Left kidney (tissue), 2 donors: Measurements from ENCODE around the gene GOLPH3. TPM values are rescaled to one million over a fixed set of nuclear protein-coding genes. Genes with fewer than 3 reads are reported as not detected.
"Not testable (repeated sequence)": the region's sequence is repeated elsewhere in the genome, so short reads cannot be mapped to it uniquely, and the experiment has no call there.

Source experiments
- DNase-seq: peaks from one replicate; pipeline ENCODE4 v3.0.0-alpha.2; 2013
- polyA plus RNA-seq: library from polyadenylated mRNA; unstranded; fragments of 120-200 nt; gene quantifications from one replicate; pipeline ENCODE4 v1.2.1, GENCODE V29; 2013; ENCODE audit not compliant: insufficient read length

Gene GOLPH3
- polyA plus RNA-seq, 1 donor, result 90.5 TPM

DNA sequence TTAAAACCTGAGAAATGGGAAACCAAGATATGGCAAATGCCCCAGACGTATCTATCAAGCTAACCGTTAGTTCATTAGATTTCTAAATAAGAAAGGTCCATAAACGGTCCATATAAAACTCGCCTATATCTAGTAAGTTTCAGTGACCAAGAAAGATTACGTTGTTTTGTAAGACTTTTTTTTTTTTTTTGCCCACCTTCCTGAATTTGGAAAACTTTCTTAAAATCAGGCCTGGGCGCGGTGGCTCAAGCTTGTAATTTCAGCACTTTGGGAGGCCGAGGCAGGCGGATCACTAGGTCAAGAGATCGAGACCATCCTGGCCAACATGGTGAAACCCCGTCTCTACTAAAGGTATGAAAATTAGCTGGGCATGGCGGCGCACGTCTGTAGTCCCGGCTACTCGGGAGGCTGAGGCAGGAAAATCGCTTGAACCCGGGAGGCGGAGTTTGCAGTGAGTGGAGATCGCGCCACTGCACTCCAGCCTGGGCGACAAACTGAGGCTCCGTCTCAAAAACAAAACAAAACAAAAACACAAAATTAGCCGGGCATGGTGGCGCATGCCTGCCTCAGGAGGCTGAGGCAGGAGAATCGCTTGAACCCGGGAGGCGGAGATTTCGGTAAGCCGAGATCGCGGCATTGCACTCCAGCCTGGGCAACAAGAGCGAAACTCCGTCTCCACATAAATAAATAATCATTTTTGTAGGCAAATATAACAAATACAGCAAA, 1.8 kb downstream of the GOLPH3 start:
- not testable (repeated sequence) for DNase-seq

DNA sequence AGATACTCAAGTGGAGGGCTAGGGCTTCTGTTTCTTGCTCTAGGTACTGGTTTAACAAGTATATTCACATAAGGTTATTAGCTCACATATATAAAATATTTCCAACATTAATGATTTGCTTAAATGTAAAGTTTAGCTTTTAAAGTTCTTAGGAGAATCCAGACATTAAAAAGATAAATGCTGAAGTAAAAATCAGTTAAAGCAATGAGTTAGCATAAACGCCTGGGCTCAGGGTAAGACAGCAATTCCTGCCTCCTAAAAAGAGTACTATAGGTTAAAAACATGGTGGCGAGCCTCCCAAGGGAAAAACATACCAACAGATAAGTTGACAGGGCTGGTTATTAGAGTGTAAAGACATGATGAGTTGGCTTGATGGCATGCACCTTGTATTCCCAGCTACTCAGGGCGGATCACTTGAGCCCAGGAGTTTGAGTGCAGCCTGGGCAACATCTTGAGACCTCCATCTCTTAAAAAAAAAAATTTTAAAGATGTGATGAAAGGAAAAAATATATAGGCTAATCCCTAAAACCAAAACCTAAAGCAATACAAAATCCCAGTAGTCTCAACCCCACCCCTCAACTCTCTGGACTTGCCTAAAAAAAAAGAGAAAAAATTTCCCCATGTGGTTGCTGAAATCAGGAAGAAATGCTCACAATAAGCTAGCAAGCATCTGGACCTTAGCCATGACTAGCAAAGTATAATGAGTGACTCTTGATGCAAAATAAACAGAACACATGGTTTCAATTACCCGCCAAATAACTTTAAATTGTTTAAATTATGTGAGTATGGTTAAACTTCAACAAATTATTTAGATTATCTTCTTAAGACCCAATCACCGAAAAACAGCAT, 3.6 kb downstream of the GOLPH3 start:
- no peak for DNase-seq

DNA sequence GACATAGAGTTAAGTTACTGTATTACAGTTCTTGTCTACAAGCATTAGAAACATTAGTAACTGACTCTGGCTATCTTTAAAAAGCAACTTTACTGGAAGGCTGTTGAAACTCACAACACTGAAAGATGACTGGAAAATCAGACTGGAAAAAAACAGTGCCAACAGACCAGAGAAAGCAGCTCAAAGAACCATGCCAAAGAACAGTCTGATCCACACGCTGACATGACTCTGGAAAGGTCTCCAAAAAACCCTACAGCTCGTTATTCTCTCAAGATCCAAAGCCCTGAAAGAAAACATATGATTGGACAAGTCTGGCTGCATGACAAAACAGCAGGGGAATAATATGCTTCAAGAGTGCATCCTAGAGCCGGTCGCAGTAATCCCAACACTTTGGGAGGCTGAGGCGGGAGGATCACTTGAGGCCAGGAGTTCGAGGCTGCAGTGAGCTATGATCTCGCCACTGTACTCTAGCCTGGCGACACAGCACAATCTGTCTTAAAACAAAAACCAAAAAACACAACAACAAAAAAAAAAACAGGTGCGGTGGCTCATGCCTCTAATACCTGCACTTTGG, 5.6 kb downstream of the GOLPH3 start:
- DNase-seq, result no peak

DNA sequence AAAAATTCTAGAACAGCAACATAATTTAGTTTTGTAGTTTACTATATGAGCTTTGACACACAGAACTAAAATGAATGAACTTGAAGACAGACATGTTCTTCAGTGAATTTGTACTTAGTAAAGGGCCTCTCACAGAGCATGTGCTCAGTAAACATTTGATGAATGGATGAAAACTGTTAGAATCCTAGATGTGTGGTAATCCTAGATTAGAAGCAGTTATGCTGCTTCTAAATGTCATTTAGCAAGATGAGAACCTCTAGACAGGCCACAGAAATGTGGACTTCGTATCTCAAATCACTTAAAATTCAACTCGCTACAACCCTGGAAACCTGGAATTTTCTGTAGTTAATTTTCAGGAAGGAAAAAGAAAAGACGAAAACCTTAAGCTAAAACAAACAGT, 8.5 kb downstream of the GOLPH3 start:
- DNase-seq, result no peak

DNA sequence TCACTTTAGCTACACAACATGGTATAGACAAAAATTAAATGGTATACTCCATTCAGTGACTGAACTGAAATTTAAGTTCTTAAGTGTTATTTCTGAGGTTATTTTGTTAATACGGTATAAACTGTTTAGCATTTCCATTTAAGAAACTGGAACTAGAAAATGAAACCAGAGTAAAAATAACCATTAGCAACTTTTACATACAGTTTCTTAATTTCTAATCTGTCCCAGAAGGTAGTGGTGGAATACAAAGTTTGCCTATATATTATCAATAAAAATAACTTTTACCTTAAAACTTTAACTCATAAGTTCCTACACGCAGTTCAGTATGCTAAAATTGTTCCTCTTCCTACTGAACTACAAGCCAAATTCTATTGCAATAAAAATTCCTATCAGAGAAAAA, 10.3 kb downstream of the GOLPH3 start:
- no peak for DNase-seq

DNA sequence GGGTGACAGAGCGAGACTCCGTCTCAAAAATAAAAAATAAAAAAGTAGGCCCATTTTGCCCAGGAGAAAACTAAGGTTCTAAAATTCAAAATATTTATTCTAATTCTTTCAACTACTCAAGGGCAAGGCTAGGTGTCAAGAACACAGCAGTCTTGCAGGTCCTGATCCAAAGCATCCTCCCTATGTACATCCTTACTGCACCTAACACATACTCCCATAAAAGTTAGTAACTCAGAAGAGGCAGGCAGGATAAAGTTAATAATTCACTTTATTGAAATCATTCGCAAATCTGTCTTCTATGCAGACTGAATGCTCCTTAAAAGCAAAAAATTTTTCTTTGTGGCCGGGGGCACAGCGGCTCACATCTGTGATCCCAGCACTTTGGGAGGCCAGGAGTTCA, 11.1 kb downstream of the GOLPH3 start:
- no peak for DNase-seq

DNA sequence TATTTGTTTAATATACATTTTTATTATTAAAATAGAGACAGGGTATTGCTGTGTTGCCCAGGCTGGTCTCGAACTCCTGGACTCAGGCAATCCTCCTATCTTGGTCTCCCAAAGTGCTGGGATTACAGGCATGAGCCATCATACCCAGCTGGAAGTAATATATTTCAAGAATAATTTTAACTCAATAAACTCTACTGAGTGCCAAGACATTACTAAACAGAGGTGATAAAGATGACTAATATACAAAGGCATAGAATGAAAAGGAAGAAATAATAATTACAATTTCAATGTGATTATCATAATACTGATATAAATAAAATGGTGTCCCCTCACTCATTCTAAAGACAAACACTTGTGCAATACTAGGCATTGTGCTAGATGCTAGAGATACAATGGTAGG, 13.9 kb downstream of the GOLPH3 start:
- no peak for DNase-seq

DNA sequence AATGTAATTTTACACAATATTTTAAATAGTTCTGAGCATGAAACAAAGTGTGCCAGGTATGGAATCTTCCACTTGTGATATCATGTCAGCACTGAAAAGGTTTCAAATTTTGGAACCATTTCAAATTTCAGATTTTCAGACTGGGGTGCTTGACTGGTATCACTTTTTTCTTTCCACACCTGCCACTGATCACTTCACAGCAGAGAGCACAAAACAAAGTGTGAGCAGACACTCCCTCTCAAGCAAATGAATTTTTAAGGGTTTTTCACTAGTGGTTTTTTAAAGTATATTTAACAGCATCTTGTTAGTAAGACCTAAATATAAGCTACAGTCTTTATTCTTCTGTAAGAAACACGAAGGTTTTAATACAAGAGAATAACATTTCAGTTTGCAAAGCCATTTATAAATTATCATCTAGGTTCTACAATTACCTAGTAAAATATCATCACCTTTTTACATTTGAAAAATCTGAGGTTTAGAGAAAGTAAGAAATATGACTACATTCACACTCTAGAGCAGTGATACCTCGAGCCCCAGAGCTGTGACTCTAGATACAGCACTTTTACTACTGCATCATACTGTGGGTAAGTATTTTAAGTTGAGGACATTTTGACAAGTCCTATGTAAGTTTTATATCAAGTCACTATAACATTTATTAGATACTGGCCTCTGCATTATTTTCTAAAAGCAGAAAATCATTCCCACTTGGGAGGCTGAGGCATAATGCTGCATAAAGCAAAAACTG, 14.6 kb downstream of the GOLPH3 start:
- no peak for DNase-seq

DNA sequence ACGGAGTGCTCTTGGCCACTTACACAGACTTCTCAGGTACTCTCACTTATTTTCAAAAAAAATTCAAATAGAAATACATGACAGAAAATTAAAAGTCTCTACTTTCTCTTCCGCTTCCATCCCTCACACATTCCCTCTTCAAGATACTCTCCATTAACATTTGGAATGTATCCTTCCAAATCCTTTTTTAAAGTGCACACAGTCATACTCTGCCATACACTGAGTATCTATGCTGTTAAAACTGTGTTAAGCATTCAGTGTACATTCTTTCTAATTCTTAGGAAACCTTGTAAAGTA, 15.5 kb downstream of the GOLPH3 start:
- DNase-seq, result no peak

DNA sequence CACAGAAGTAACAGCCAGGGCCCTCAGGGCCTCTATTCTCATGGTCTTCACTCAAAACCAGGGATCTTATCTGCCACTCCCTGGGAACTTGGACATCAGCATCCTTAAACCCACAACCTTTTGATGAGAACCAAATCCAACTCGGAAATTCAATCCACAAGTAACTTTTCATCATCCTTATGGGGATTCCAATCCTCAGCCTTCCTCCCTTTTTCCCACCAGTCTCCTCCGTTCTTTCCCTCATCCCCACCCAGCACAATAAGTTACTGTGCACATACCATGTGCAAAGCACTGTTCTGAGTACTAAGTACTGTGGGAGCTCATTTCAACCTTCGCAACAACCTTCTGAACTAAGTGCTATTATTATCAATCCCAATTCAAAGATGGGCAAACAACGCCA, 17.0 kb downstream of the GOLPH3 start:
- no peak for DNase-seq

DNA sequence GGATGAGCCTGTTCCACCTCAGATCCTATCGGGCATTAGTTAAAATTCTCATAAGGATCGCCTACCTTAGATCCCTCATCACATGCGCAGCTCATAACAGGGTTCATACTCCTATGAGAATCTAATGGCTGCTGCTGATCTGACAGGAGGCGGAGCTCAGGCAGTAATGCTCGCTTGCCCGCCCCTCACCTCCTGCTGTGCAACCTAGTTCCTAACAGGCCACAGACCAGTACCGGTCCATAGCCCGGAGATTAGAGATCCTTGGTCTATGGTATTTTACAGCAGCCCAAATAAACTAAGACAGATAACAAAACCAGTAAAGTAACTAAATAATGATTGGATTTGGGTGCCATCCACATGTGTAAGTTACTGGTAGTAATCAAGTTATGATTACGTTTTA, 17.5 kb downstream of the GOLPH3 start:
- DNase-seq, result no peak

DNA sequence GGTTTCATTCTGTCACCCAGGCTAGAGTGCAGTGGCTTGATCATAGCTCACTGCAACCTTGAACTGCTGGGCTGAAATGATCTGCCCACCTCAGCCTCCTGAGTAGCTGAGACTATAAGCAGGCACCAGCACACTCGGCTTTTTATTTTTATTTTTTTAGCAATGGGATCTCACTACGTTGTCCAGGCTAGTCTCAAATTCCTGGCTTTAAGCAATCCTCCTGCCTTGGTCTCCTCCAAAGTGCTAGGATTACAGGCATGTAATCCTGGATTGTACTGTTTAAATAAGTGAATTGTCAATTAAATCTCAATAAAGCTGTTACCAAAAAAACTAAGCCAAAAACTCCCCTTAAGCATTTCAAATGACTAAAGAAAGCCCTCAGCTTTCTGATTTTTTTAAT, 18.9 kb downstream of the GOLPH3 start:
- no peak for DNase-seq

DNA sequence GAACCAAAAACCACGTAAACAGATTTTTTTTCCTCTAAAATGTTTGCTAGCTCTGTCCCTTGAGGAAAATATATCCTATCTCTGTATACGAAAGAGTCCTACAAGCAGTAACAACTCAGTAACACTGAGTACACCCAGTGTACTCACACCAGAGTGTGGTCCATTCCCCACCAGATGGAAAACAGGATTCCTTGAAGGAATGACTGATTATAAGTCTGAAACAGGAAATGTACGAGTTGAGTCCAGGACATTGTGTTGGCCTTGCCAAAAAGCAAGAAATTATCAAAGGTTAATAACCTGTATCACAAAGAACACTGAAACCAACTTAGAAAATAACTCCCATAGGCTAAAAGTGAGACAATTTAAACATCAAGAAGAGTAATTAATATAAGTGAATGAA, 20.4 kb downstream of the GOLPH3 start:
- DNase-seq, result no peak

DNA sequence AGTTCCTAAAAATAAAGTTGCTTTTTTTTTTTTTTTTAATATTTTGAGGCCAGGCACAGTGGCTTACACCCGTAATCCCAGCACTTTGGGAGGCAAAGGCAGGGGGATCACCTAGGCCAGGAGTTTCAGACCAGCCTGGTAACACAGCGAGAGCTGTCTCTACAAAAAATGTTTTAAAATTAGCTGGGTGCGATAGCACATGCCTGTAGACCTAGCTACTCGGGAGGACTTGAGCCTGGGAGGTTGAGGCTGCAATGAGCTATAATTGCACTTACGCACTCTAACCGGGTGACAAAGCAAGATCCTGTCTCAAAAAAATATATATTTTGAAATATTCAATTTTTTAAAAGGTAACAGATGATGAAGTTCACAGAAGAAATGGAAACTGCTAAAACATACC, 22.9 kb downstream of the GOLPH3 start:
- DNase-seq, result no peak

DNA sequence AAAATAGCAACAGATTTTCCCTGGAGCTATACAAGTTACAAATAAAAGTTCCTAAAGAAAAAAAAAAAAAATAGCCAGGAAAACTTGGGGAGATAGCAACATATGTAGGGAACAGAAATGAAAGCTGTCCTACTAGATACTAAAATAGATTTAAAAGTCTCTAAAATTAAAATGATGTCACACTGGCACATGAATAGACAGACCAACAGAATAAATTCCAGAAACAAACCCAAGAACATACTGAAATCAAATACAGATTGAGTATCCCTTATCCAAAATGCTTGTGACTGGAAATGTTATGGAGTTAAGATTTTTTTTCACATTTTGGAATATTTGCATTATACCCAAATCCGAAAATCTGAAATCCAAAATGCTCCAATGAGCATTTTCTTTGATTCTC, 23.8 kb downstream of the GOLPH3 start:
- DNase-seq, result no peak

DNA sequence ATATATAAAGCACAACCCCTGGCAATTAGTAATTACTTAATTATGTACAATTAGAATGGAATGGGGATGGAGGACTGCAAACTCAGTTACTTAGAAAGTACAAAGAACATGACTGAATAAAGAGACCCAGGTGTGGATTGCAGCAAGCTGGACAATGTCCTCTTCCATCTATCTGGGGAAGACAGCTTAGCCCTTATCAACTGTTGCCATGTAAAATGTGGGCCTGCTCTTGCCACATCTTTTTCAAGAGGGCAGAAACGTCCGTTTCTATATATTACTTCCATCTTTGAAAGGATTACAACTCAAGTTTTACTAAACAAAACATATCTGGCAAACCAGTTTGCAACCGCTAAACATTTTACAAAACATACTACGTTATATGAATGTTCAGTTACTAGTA, 26.2 kb downstream of the GOLPH3 start:
- no peak for DNase-seq

DNA sequence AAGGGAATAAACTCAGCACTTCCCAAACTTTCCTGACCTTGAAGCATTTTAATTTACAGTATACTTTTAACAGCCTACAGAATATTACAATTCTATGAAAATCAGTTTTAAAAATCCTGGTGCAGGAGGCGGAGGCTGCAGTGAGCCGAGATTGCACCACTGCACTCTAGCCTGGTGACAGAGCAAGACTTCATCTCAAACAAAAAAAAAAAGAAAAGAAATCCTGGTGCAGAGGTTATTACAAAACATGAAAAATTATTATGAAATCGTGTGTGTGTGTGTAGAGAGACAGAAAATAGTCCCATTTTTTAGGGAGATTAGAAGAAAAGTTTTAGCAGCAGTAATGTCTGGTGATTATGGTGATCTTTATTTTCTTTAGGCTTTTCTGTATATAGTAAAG, 26.9 kb downstream of the GOLPH3 start:
- DNase-seq, result no peak

DNA sequence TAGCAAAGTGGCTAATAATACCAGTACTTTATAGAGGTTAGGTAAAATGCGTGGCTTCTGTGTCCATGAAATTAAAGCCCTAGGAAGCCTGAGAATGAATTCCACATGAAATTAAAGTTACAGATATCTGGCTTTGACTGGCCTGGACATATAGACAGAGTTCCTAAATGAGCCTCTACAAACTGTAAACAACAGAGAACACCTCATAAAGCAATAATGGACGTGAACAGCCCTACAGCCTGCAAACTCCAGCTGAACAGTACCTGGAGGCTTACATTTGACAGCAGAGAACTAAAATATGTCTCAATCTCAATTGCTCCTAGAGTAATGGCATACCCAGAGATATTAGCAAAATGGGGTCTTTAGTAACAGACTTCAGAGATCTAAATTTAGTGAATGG, 28.7 kb downstream of the GOLPH3 start:
- DNase-seq, result no peak

DNA sequence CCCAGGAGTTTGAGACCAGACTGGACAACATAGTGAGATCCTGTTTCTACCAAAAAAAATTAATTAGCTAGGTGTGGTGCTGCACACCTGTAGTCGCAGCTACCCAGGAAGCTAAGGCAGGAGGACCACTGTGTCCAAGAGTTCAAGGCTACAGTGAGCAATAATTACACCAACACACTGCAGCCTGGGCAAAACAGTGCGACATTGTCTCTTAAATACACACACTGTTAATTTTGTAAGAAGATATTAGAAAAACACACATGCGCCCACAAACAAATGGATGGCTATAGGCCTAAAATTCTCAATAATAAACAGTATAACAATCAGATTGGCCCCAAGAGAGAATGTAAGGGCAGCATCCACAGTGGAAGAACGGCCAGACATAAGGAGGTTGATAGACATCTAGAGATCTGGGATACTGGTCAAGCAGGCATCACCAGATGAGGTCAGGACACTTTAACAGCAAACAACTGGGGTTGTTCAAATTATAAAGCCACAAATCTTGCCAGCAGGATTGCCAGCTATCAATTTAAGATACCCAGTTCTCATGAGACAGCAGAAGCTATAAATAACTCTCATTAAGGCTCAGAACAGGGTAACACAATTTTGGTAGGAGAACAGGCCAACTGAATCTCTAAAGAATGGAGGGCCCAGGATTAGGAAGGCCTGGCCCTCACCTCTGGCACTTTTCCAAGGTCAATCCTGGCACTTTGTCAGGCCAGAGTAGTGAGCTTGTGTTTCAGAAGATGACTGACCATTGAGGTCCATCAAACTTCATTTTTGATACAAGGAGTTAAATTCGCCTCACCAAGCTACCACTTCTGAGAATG, 29.5 kb downstream of the GOLPH3 start:
- no peak for DNase-seq

DNA sequence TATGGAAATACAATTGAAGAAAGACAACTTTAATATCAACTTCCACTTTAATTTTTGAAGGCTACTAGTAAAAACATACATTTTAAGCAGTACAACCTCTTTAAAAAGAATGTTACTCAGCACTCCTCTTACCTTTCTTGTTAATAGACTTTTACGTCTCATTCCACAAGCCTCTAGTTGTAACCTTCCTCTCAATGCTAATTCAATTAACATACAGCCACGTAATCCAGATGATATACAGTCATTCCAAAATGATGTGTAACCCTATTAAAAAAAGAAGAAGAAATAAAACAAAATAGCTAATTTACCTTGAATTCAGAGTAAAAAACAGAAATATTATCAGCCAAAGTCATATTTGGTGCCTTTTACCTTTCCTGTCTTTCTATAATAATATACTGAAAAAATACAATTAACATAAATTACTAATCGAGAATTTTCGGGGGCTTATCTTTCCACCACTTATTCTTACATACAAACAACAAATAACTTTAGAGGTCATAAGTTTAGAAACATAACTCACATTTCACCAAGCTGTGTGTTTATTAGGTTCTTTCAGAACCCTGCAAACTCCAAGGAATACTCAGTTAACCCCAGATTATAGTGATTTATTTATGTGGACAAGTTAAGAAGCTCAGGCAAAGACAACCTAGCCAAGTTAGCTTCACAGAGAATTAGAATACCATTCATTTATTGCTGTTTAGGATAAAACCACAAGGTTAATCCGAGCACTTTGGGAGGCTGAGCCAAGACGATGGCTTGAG, 30.3 kb downstream of the GOLPH3 start:
- no peak for DNase-seq

DNA sequence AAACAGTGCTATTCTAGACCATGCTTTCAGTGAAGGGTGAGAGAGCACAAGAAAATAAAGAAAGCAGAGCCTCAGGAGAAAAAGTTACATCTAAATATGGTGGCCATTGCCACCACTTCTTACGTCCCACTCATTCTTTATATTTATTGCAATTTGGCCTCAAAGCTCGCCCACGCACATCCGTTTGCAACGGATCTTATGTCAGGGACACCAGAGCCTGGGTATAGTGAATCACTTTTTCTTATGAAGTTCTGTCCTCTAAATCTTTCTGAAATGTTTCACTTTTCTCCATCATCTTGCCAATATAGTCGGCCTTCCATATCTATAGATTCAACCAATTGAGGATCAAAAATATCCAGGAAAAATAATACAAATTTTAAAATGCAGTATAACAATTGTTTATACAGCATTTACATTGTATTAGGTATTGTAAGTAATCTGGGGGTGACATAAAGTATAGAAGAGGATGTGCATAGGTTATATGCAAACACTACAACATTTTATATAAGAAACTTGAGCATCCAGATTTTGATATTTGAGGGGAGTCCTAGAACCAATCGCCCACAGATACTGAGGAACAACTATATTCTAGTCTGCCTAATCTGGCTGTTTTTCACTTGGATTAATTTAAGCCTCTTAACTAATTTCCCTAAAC, 35.2 kb downstream of the GOLPH3 start:
- DNase-seq, result no peak
